ENCODE data around the gene MPO.

GRCh38 chr17:58228679-58229078, 52.1 kb downstream of the MPO start:
- TF ChIP-seq CTCF (conservative IDR thresholded peaks at IDR 0.05 in 1 of 2, IDR thresholded peaks at IDR 0.05 in 1 of 2; ENCODE audit: low read depth in 1 of 2, low read length in 2 of 2) (no peak), EZH2 (IDR thresholded peaks at IDR 0.05; ENCODE audit: low read length, missing control alignments) (no peak)
